GM12878 (cell line): ENCODE results near the gene MIEF1. TPM values are rescaled to one million over a fixed set of nuclear protein-coding genes. Genes with fewer than 3 reads are reported as not detected.

Experiments used
- ZBED1 ChIP-seq: IDR thresholded peaks from 2 replicates; pipeline ENCODE4 v1.6.1; 2016; ENCODE audit warnings: borderline replicate concordance
- polyA plus RNA-seq, 11 experiments: library from polyadenylated mRNA; depleted of rRNA in 4 of 11; unstranded in 6 of 11; stranded (reverse) in 5 of 11; fragments of >200 nt; fragmentation: Nextera tagmentation in 4 of 11; fragmentation: Illumina TruSeq in 1 of 11; extraction: Ambion mirVana in 4 of 11; extraction: Trizol in 1 of 11; gene quantifications; 1 replicate in 1 of 11; 2 replicates in 10 of 11; pipeline versions ENCODE4 v1.2.1 to v1.2.3, GENCODE V29; 2011 to 2016; ENCODE audit warnings: inconsistent platforms in 2 of 11, missing spikeins in 2 of 11, low read depth in 1 of 11
- total RNA-seq, 4 experiments: library from RNA; depleted of rRNA in 3 of 4; stranded (reverse); fragments of >200 nt in 3 of 4; fragmentation: Illumina TruSeq in 1 of 4; extraction: Trizol in 1 of 4; gene quantifications; 2 replicates each; pipeline versions ENCODE4 v1.2.1 to v1.2.3, GENCODE V29; 2013 to 2021
- TF ChIP-seq, protein P1 (sequence below): fragments of 450-650 bp; IDR thresholded peaks from 2 replicates; pipeline ENCODE4 v1.6.1; 2017; ENCODE audit warnings: borderline replicate concordance
- TF ChIP-seq, protein P2 (sequence below): IDR thresholded peaks from 2 replicates; pipeline ENCODE4 v1.6.1; 2011; ENCODE audit warnings: borderline replicate concordance, low read depth, mild to moderate bottlenecking, moderate library complexity, low read length; ENCODE audit not compliant: insufficient read depth, poor library complexity, severe bottlenecking
- TF ChIP-seq, protein P3 (sequence below): IDR thresholded peaks from 2 replicates; pipeline ENCODE4 v1.6.1; 2012; ENCODE audit warnings: low read depth, low read length, improper control_type of control experiment
- TF ChIP-seq, protein P4 (sequence below): IDR thresholded peaks from 2 replicates; pipeline ENCODE4 v1.6.1; 2011; ENCODE audit warnings: mild to moderate bottlenecking, low read depth, low read length, moderate library complexity; ENCODE audit not compliant: insufficient replicate concordance

MIEF1 gene
- total and polyA plus RNA-seq, 10 of the 15 experiments (the other 5 are each of a cell fraction or from before 2014, with no cell fraction given) = 12.4 to 52.3 (median 29.3) TPM

DNA sequence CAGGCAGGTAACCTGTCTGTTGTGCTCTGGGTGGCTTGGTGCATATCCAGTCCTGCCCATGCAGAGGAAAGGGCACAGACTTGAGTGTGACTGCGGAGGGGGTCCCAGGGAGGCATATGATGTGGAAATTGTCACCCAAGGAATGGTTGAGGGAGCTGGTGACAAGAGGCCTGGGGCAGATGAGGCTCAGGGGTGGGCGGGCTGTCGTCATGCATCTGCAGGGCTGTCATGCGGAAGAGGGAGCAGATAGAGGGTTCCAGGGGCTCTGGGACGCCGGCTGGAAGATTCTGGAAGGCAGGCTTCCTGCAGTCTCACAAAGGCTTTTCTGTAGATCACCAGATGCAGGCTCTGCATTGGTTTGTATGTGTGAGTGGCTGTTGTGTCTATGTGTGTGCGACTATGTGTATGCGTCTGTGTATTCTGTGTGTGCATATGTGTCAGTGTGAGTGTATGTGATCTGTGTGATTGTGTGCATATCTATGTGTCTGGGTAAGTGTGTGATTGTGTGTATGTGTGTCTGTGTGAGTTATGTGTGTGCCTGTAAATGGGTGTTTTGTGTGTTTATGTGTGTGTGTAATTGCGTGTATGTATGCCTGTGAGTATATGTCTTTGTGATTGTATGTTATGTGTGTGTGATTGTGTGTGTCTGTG lies 60.9 kb downstream of the MIEF1 start (continued):
- TF ChIP-seq, protein P1, sequence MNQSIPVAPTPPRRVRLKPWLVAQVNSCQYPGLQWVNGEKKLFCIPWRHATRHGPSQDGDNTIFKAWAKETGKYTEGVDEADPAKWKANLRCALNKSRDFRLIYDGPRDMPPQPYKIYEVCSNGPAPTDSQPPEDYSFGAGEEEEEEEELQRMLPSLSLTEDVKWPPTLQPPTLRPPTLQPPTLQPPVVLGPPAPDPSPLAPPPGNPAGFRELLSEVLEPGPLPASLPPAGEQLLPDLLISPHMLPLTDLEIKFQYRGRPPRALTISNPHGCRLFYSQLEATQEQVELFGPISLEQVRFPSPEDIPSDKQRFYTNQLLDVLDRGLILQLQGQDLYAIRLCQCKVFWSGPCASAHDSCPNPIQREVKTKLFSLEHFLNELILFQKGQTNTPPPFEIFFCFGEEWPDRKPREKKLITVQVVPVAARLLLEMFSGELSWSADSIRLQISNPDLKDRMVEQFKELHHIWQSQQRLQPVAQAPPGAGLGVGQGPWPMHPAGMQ = no peak
- TF ChIP-seq ZBED1 = no peak
- TF ChIP-seq, protein P2, sequence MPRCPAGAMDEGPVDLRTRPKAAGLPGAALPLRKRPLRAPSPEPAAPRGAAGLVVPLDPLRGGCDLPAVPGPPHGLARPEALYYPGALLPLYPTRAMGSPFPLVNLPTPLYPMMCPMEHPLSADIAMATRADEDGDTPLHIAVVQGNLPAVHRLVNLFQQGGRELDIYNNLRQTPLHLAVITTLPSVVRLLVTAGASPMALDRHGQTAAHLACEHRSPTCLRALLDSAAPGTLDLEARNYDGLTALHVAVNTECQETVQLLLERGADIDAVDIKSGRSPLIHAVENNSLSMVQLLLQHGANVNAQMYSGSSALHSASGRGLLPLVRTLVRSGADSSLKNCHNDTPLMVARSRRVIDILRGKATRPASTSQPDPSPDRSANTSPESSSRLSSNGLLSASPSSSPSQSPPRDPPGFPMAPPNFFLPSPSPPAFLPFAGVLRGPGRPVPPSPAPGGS = peak; percentile 96
- TF ChIP-seq, protein P3, sequence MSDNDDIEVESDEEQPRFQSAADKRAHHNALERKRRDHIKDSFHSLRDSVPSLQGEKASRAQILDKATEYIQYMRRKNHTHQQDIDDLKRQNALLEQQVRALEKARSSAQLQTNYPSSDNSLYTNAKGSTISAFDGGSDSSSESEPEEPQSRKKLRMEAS = no peak
- TF ChIP-seq, protein P4, sequence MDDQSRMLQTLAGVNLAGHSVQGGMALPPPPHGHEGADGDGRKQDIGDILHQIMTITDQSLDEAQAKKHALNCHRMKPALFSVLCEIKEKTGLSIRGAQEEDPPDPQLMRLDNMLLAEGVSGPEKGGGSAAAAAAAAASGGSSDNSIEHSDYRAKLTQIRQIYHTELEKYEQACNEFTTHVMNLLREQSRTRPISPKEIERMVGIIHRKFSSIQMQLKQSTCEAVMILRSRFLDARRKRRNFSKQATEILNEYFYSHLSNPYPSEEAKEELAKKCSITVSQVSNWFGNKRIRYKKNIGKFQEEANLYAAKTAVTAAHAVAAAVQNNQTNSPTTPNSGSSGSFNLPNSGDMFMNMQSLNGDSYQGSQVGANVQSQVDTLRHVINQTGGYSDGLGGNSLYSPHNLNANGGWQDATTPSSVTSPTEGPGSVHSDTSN = peak; percentile 27
